GM15510 (cell line): ENCODE data around the gene CDYL2.

ENCODE experiments used
- POLR2A ChIP-seq: IDR thresholded peaks from 3 replicates; pipeline ENCODE4 v1.6.1; 2011; ENCODE audit warnings: borderline replicate concordance; ENCODE audit not compliant: insufficient read length; ENCODE audit errors: extremely low read depth

Gene CDYL2

GRCh38 chr16:80596507-80597207 is 207.7 kb downstream of the CDYL2 start:
- TF ChIP-seq POLR2A = no peak

GRCh38 chr16:80594756-80595155 is 209.6 kb downstream of the CDYL2 start:
- TF ChIP-seq POLR2A = no peak

DNA sequence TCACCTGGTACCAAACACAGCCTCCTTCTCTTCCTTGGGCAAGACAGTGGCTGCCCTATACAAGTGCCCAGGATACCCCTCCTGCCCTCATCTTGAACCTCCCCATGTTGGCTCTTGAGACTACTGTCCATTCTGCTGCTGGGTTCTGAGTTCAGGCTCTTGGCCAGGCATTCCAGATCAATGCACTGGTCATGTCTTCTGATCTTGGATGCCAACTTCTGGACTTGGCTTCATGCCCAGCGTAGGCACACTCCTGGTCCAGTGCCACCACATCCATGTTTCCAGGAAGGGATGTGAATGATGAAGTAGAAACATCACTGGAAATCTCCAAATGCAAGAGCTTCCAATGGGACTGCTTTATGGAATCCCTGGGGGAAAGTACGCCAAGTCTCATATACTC is 212.1 kb downstream of the CDYL2 start:
- no peak for TF ChIP-seq POLR2A

GRCh38 chr16:80591071-80591915 is 213.1 kb downstream of the CDYL2 start:
- no peak for TF ChIP-seq POLR2A

- no peak for TF ChIP-seq POLR2A
These were observed 217.3 kb downstream of the CDYL2 start for GRCh38 chr16:80587071-80587470.

DNA sequence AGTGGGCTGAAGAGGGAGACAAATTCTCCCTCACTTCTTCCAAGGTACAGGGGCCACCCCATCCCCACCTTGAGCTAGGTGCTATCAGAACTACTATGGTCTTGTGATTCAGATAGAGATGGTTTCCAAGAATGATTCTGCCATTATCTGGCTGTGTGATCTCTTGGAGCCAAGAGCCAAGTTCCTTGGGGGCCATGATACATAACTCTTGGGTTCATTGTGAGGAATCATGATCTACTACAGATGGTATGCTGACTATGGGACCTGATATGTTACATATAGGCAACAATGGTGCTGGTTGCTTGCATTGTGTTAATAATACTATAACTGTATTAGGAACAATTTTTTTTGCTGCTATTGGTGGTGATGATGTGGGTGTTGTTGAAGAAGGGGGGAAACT is 217.9 kb downstream of the CDYL2 start:
- no peak for TF ChIP-seq POLR2A

GRCh38 chr16:80585764-80586163 is 218.6 kb downstream of the CDYL2 start:
- TF ChIP-seq POLR2A = no peak

- TF ChIP-seq POLR2A = no peak
These were observed 220.9 kb downstream of the CDYL2 start for GRCh38 chr16:80583466-80583865.

DNA sequence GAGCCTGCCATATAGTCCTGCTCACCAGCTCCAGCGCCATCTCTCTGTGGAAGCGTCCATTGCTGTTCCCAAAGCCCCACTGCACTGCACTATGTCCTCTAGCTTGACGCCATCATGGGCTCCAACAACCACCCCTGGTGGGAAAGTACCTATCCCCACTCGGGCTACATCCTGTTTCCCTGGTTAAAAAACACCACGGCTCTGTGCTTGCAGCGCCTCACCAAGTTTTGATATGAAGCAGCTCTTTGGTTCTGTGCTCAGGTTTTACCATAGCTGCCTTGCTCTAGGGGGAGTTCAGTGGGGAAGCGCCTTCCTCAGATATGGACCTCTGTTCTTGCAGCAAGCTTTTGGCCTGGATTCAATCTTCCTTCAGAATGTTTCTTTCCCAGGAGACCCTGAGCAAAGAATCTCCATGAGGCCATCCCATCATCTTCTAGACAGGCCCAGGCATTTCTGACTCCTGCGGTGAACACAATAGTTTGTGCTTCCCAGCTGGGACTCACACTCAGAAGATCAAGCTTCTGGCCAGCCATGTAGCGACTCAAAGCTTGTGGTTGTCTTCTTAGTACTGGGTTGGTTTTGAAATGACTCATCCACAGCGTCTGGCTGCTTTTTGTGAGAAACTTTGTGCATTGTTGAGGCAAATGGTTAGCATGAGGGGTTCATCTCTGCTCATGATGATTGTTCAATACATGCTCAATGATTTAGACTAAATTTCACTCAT is 224.1 kb downstream of the CDYL2 start:
- no peak for TF ChIP-seq POLR2A

- no peak for TF ChIP-seq POLR2A
These were observed 226.7 kb downstream of the CDYL2 start for GRCh38 chr16:80577485-80578280.

DNA sequence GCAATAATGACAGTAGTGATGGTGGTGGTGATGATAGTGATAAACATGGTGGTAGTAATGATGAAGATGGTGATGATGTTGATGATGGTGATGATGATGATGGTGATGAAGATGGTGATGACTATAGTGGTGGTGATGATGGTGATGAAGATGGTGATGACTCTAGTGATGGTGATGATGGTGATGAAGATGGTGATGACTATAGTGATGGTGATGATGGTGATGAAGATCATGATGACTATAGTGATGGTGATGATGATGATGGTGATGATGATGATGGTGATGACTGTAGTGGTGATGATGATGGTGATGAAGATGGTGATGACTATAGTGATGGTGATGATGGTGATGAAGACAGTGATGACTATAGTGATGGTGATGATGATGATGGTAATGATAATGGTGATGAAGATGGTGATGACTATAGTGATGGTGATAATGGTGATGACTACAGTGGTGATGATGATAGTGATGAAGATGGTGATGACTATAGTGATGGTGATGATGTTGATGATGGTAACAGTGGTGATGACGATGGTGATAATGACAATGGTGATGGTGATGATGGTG is 228.0 kb downstream of the CDYL2 start:
- no peak for TF ChIP-seq POLR2A

DNA sequence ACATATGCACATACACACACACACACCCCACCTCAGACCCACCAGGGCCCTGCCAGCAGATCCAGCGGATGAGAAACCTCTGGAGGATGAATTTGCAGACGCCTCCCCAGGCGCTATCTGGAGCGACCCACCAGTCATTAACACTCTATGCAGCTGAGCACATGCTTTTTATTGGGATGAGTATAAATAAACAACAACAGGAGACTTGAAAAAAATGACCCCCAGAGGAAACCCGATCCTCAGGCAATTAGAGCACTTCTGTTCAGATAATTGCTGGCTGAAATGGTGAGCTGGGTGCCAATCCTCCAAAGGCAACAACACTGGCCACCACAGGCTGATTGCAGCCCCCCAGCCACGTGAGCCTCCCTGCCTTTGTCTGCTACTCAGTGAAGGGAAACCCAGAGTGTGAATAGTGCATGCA is 230.7 kb downstream of the CDYL2 start:
- TF ChIP-seq POLR2A = no peak

DNA sequence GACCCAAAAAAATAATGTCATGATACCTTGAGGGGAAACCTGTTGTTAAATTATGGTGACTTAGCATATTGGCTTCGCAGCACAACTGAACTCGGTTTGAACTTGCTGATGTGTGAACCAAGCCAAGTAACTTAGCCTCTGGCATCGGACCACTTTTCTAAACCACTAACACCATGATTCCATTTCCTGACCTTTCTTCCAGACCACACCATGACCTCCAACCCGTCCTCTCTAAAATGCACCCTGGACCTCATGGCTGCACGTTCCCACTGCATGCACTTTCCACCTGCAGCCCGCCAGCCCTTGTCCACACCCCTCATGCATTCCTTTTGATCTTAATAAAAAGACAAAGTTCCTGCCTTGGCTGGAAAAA is 234.3 kb downstream of the CDYL2 start:
- TF ChIP-seq POLR2A = no peak

- no peak for TF ChIP-seq POLR2A
These were observed 234.8 kb downstream of the CDYL2 start for GRCh38 chr16:80569440-80570105.
